Ureter (tissue), 1 donor: Measurements from ENCODE around the gene EPOP. TPM values are rescaled to one million over a fixed set of nuclear protein-coding genes. Genes with fewer than 3 reads are reported as not detected.
"Not testable (repeated sequence)": the region's sequence is repeated elsewhere in the genome, so short reads cannot be mapped to it uniquely, and the experiment has no call there.

Experiments used
- DNase-seq: peaks from one replicate; pipeline ENCODE4 v3.0.0-alpha.2; 2020; ENCODE audit warnings: low spot score
- total RNA-seq: library from RNA; stranded (reverse); gene quantifications from one replicate; pipeline ENCODE4 v1.2.4, GENCODE V29; 2023
- donor health status: DM: yes; HTN: yes; CAD: no.

EPOP gene
- total RNA-seq, 1 donor from 2014 or later, result 3.4 TPM

GRCh38 chr17:38653230-38653629 lies 21.5 kb downstream of the EPOP start:
- DNase-seq, result no peak

- not testable (repeated sequence) for DNase-seq
These were observed 24.0 kb downstream of the EPOP start for GRCh38 chr17:38650653-38651173.

- DNase-seq, result no peak
These were observed 36.8 kb downstream of the EPOP start for GRCh38 chr17:38637951-38638350.

- no peak for DNase-seq
These were observed 38.7 kb downstream of the EPOP start for GRCh38 chr17:38636054-38636453.

- DNase-seq, result no peak
These were observed 42.4 kb downstream of the EPOP start for GRCh38 chr17:38632334-38632733.

- DNase-seq, result no peak
These were observed 46.3 kb downstream of the EPOP start for GRCh38 chr17:38628441-38628840.

- DNase-seq, result no peak
These were observed 46.8 kb downstream of the EPOP start for GRCh38 chr17:38627957-38628356.

GRCh38 chr17:38626606-38627226 lies 48.0 kb downstream of the EPOP start:
- DNase-seq, result not testable (repeated sequence)

GRCh38 chr17:38625482-38625881 lies 49.3 kb downstream of the EPOP start:
- no peak for DNase-seq

- DNase-seq, result not testable (repeated sequence)
These were observed 49.9 kb downstream of the EPOP start for GRCh38 chr17:38624782-38625355.

Other genes with a start within 250 kb of the EPOP start
- gene ARHGAP23, start 246.5 kb downstream of the EPOP start, total RNA-seq, result 367 TPM
- 22.6 TPM for gene SRCIN1, start 69.0 kb downstream of the EPOP start, total RNA-seq
- 209 TPM for gene MLLT6, start 30.3 kb upstream of the EPOP start, total RNA-seq
- 60.1 TPM for gene CISD3, start 55.4 kb upstream of the EPOP start, total RNA-seq
- 54.5 TPM for gene PCGF2, start 73.4 kb upstream of the EPOP start, total RNA-seq
- gene PSMB3, start 77.8 kb upstream of the EPOP start, total RNA-seq, result 156 TPM
- gene PIP4K2B, start 124.6 kb upstream of the EPOP start, total RNA-seq, result 44.7 TPM
- 29.0 TPM for gene CWC25, start 150.4 kb upstream of the EPOP start, total RNA-seq
- gene RPL23, start 178.8 kb upstream of the EPOP start, total RNA-seq, result 1,659 TPM
- 126 TPM for gene LASP1, start 195.1 kb upstream of the EPOP start, total RNA-seq